HG03159 (cell line): Measurements from ENCODE around the gene ZC3H10.

Experiments
- ATAC-seq: cut with Tn5 transposase; IDR thresholded peaks from one replicate; pipeline ENCODE4 v1.9.1; 2021; ENCODE audit warnings: mild to moderate bottlenecking, moderate library complexity; ENCODE audit not compliant: unreplicated experiment

ZC3H10 gene

DNA sequence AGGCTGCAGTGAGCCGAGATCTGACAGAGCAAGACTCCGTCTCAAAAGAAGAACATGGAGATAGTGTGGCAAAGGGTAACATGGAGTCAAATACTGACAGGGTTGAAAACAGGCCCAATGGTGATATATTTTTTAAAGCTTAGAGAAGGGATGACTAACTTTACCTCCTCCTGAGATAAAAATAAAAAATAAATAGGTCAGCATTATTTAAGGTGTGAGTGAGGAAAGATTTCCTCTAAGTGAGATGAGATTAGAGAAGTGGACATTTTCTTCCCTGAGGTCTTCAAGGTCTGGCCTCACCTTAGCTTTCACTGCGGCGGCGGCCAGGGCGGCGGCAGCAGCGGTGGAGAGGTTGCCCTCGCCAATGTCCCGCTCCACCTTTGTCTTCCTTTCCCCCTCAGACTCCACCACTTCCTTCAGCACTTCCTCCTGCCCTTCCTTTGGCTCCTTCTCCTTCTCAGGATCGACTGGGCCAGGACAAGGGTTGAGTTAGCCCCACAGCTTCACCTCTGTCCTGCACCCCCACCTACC, 51.2 kb downstream of the ZC3H10 start:
- ATAC-seq = no peak

DNA sequence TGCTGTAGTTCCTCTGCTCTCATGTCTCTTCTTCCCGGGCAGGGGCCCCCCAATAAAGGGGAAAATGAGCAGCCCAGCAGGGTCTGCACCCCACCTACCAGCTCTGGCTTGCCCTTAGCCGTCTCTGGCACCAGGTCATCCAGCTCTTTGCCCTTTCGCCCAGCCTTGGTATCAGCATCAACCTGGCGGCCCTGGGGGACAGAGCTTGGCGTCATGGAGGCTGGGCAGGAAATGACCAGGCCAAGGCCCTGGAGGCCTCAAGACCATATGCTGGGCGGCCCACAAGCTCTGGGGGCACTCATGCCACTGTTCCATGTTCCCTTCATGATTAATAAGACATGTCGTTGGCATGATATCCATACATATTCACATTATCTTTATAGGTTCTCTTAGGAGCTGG, 54.8 kb downstream of the ZC3H10 start:
- ATAC-seq = no peak
